K562 (cell line): Measurements from ENCODE around the gene SLX9. TPM values are rescaled to one million over a fixed set of nuclear protein-coding genes. Genes with fewer than 3 reads are reported as not detected.

ENCODE experiments used
- ATAC-seq: fragments of 200-7000 bp; cut with Tn5 transposase; 3 replicates; pipeline ENCODE4 v1.9.1; 2020; ENCODE audit warnings: moderate library complexity
- BruUV-seq: library from RNA; stranded (reverse); fragments of 400-500 nt; replicated peaks from 2 replicates; lab custom pipeline; 2021; lab: Mats Ljungman, UMichigan
- CTCF ChIA-PET: fragments of 300-600 bp; formaldehyde crosslinking; extraction: SDS; loops from one replicate; lab custom pipeline; 2021; ENCODE audit warnings: low intra/inter-chr PET ratio; lab: Yijun Ruan, JAX
- POLR2A ChIA-PET: fragments of 300-600, 350-650 bp; sonication (Branson Sonifier 250); formaldehyde crosslinking; extraction: SDS; loops from one replicate; lab custom pipeline; 2021; ENCODE audit warnings: antibody characterized with exemption, inconsistent platforms; lab: Yijun Ruan, JAX
- DNase-seq, 4 experiments: peaks; one replicate each; pipeline versions ENCODE4 v3.0.0 to v3.0.0-alpha.2; 2011 to 2018; ENCODE audit warnings: low spot score in 3 of 4, mixed read lengths in 3 of 4; ENCODE audit errors: extremely low read depth in 1 of 4
- FAIRE-seq: peaks from 2 replicates; lab custom pipeline; 2011; peaks lifted over from hg19 to GRCh38; lab: Jason Lieb, UNC
- H2AFZ ChIP-seq: 2 replicates; pipeline ENCODE4 v1.6.0; 2011; ENCODE audit warnings: low read depth, low read length, control low read depth, inconsistent platforms
- H3K27ac ChIP-seq: fragments of 200-600 bp; 3 replicates; pipeline ENCODE4 v1.8.0; 2011; ENCODE audit warnings: low read depth, mild to moderate bottlenecking, control low read depth, inconsistent platforms, low read length, moderate library complexity, mixed read lengths; ENCODE audit errors: extremely low read depth
- H3K27me3 ChIP-seq, 2 experiments: fragments of 300-600 bp in 1 of 2; 2 replicates in 1 of 2; 3 replicates in 1 of 2; pipeline versions ENCODE4 v1.6.0 to v1.8.0; 2011; ENCODE audit warnings: inconsistent platforms in 2 of 2, low read length in 2 of 2, mild to moderate bottlenecking in 1 of 2, mixed read lengths in 1 of 2, moderate library complexity in 1 of 2; ENCODE audit not compliant: control insufficient read depth in 2 of 2, insufficient read depth in 2 of 2
- H3K36me3 ChIP-seq: fragments of 300-600 bp; 3 replicates; pipeline ENCODE4 v1.8.0; 2011; ENCODE audit warnings: mild to moderate bottlenecking, low read length, inconsistent platforms; ENCODE audit not compliant: control insufficient read depth, insufficient read depth
- H3K4me1 ChIP-seq, 2 experiments: fragments of 200-600 bp in 1 of 2; replicated peaks in 1 of 2; 2 replicates in 1 of 2; 3 replicates in 1 of 2; pipeline versions ENCODE4 v1.5.1 to v1.8.0; 2011; ENCODE audit warnings: inconsistent platforms in 2 of 2, low read length in 2 of 2, mild to moderate bottlenecking in 1 of 2, mixed read lengths in 1 of 2, moderate library complexity in 1 of 2; ENCODE audit not compliant: control insufficient read depth in 2 of 2, insufficient read depth in 2 of 2
- H3K4me2 ChIP-seq: 2 replicates; pipeline ENCODE4 v1.6.1; 2011; ENCODE audit warnings: low read length, control low read depth, inconsistent platforms, mixed read lengths; ENCODE audit not compliant: insufficient read depth
- H3K4me3 ChIP-seq: fragments of 200-600 bp; sonication (generic), shearing (Covaris generic); 2 replicates; pipeline ENCODE4 v1.5.1; 2016; ENCODE audit warnings: control low read depth, inconsistent platforms
- H3K79me2 ChIP-seq: fragments of 200-600 bp; 3 replicates; pipeline ENCODE4 v1.8.0; 2011; ENCODE audit warnings: low read length, inconsistent platforms; ENCODE audit not compliant: control insufficient read depth, insufficient read depth
- H3K9ac ChIP-seq, 2 experiments: 2 replicates each; pipeline versions ENCODE4 v1.6.0 to v1.6.1; 2011; ENCODE audit warnings: low read depth in 2 of 2, low read length in 2 of 2, control low read depth in 1 of 2, inconsistent platforms in 1 of 2, mild to moderate bottlenecking in 1 of 2, mixed read lengths in 1 of 2; ENCODE audit not compliant: insufficient read depth in 1 of 2
- H3K9me1 ChIP-seq: one replicate; pipeline ENCODE4 v1.6.0; 2011; ENCODE audit warnings: inconsistent platforms, mild to moderate bottlenecking, low read length, moderate library complexity; ENCODE audit not compliant: control insufficient read depth, insufficient read depth
- H3K9me3 ChIP-seq: replicated peaks from 2 replicates; pipeline ENCODE4 v1.5.1; 2011; ENCODE audit warnings: low read depth, low read length, inconsistent platforms; ENCODE audit not compliant: control insufficient read depth, insufficient read depth
- H4K20me1 ChIP-seq: replicated peaks from 2 replicates; pipeline ENCODE4 v1.6.1; 2011; ENCODE audit warnings: low read length, inconsistent platforms, mixed read lengths; ENCODE audit not compliant: control insufficient read depth, insufficient read depth
- HCFC1 ChIP-seq: IDR thresholded peaks from 2 replicates; pipeline ENCODE4 v1.6.1; 2012; ENCODE audit warnings: low read depth, low read length, improper control_type of control experiment
- KAT7 ChIP-seq: sonication (generic); formaldehyde crosslinking; IDR thresholded peaks from 2 replicates; pipeline ENCODE4 v1.8.0; 2022; ENCODE audit warnings: missing genetic modification reagents, mild to moderate bottlenecking, borderline replicate concordance
- TCF3 ChIP-seq: sonication (generic); formaldehyde crosslinking; IDR thresholded peaks from 2 replicates; pipeline ENCODE4 v1.4.0; 2020; ENCODE audit warnings: mild to moderate bottlenecking, missing genetic modification reagents
- ZNF263 ChIP-seq: sonication (generic); formaldehyde crosslinking; IDR thresholded peaks from 2 replicates; pipeline ENCODE4 v1.8.0; 2022; ENCODE audit warnings: mild to moderate bottlenecking, missing genetic modification reagents, borderline replicate concordance
- ZNF318 ChIP-seq, 2 experiments: fragments of 450-650 bp; IDR thresholded peaks; 2 replicates each; pipeline ENCODE4 v1.6.1; 2016; ENCODE audit warnings: mild to moderate bottlenecking in 2 of 2, borderline replicate concordance in 1 of 2, low read depth in 1 of 2, moderate library complexity in 1 of 2
- ZNF668 ChIP-seq: fragments of 250-450 bp; sonication (Bioruptor Pico); IDR thresholded peaks from 2 replicates; pipeline ENCODE4 v1.8.0; 2022; ENCODE audit warnings: mild to moderate bottlenecking, inconsistent platforms
- WGBS: fragments of 100-300 bp; shearing (Covaris generic); methylation state at CpG from one replicate; pipeline ENCODE4 v1.1.6; 2016; ENCODE audit warnings: low coverage, mixed read lengths; ENCODE audit not compliant: insufficient coverage; ENCODE audit errors: missing lambda C conversion rate; 5-methylcytosine and 5-hydroxymethylcytosine counted together
- in situ Hi-C: fragments of 300-500 bp; cut with MboI; formaldehyde crosslinking; loops from 4 replicates; pipeline ENCODE4 v1.15.0; 2018; ENCODE audit warnings: inconsistent platforms, mixed read lengths
- intact Hi-C: fragments of 100-400 bp; cut with micrococcal nuclease; formaldehyde crosslinking; loops from 2 replicates; pipeline ENCODE4 v1.14.2; 2022
- polyA plus RNA-seq, 8 experiments: library from polyadenylated mRNA; depleted of rRNA in 4 of 8; stranded (reverse) in 5 of 8; unstranded in 3 of 8; fragments of >200 nt; fragmentation: Nextera tagmentation in 2 of 8; fragmentation: Illumina TruSeq in 1 of 8; extraction: Ambion mirVana in 2 of 8; extraction: Trizol in 1 of 8; gene quantifications; 2 replicates each; pipeline versions ENCODE4 v1.2.1 to v1.2.3, GENCODE V29; 2011 to 2014; ENCODE audit warnings: inconsistent platforms in 1 of 8, missing spikeins in 1 of 8
- total RNA-seq, 7 experiments: library from RNA; depleted of rRNA in 6 of 7; stranded (reverse); fragments of >200 nt in 6 of 7; fragmentation: Illumina TruSeq in 2 of 7; extraction: Trizol in 2 of 7; gene quantifications; 2 replicates each; pipeline versions ENCODE4 v1.2.1 to v1.2.3, GENCODE V29; 2011 to 2021; ENCODE audit warnings: low replicate concordance in 1 of 7

SLX9 gene
- total and polyA plus RNA-seq, 9 of the 15 experiments (the other 6 are each of a cell fraction or from before 2014, with no cell fraction given) = 1.2 to 75.5 (median 16.5) TPM

GRCh38 chr21:45003331-45004058 is 63.7 kb downstream of the SLX9 start:
- BruUV-seq = no TSS peak
- Histone ChIP-seq H3K9me3 (no peaks in the 10 kb centered on the region), H3K4me1 (peaks cover 9 to 42% of the 10 kb centered on the region in 2 experiments; a peak in 4 of 5 replicates), H2AFZ (no peak overlapping the region), H3K79me2 (no peaks in the 10 kb centered on the region), H3K4me3 (no peak overlapping the region), H3K9me1 (no peaks in the 10 kb centered on the region), H3K27ac (no peak overlapping the region), H4K20me1 (peaks cover 13% of the 10 kb centered on the region; the same call in 1 of the 2 replicates), H3K27me3 (peaks cover 31 to 44% of the 10 kb centered on the region in 2 experiments; a peak in 4 of 5 replicates), H3K36me3 (no peaks in the 10 kb centered on the region), H3K9ac (no peak overlapping the region; a peak in 1 of 4 replicates), H3K4me2 (no peak overlapping the region)
- DNase-seq (no peak), FAIRE-seq (no peak), ATAC-seq (peak; percentile 46)
- CTCF ChIA-PET = no interaction called here
- TF ChIP-seq TCF3 (CRISPR knock-in tag) (no peak), KAT7 (CRISPR knock-in tag) (no peak), ZNF263 (CRISPR knock-in tag) (0 out of 2 replicates have a peak, but pooled peaks have one; percentile 22)
- intact Hi-C loops (no loop called here), in situ Hi-C loops (no loop called here)
- 29% methylated on average over 14 of the region's 14 CpGs for WGBS
- POLR2A ChIA-PET = no interaction called here

GRCh38 chr21:45004059-45004422 is 64.2 kb downstream of the SLX9 start:
- WGBS = 69% methylated on average over 8 of the region's 8 CpGs
- H3K4me2 ChIP-seq = no peak overlapping the region
- in situ Hi-C loops = no loop called here
- H3K9me1 ChIP-seq = no peaks in the 10 kb centered on the region
- H3K27ac ChIP-seq = no peak overlapping the region
- H2AFZ ChIP-seq = no peak overlapping the region
- FAIRE-seq (no peak), ATAC-seq (no peak), DNase-seq (no peak)
- BruUV-seq = no TSS peak
- H3K27me3 ChIP-seq = peaks cover 35 to 39% of the 10 kb centered on the region in 2 experiments; a peak in 4 of 5 replicates
- intact Hi-C loops = no loop called here
- no peaks in the 10 kb centered on the region for H3K36me3 ChIP-seq
- CTCF ChIA-PET = no interaction called here
- no peak overlapping the region for H3K4me3 ChIP-seq
- no peaks in the 10 kb centered on the region for H3K79me2 ChIP-seq
- H3K4me1 ChIP-seq = peaks cover 9 to 38% of the 10 kb centered on the region in 2 experiments; a peak in 4 of 5 replicates
- H3K9me3 ChIP-seq = no peaks in the 10 kb centered on the region
- peaks cover 10% of the 10 kb centered on the region; the same call in 1 of the 2 replicates for H4K20me1 ChIP-seq
- no peak overlapping the region for H3K9ac ChIP-seq
- POLR2A ChIA-PET = no interaction called here
- TF ChIP-seq ZNF668 (CRISPR knock-in tag) (no peak), HCFC1 (no peak), ZNF318 (IDR thresholded peaks at IDR 0.05; ENCODE audit: borderline replicate concordance in 1 of 2, low read depth in 1 of 2) (no peak)
